ENCODE results near the gene AK2. TPM values are rescaled to one million over a fixed set of nuclear protein-coding genes. Genes with fewer than 3 reads are reported as not detected.

Gene AK2
- 119 and 136 TPM in 2 replicates for total RNA-seq

GRCh38 chr1:33036526-33037503 lies at the start of gene AK2:
TSS of gene AK2 (minus strand) at chr1:33036883. CDS start at chr1:33036828, 55 bp downstream.

DNA sequence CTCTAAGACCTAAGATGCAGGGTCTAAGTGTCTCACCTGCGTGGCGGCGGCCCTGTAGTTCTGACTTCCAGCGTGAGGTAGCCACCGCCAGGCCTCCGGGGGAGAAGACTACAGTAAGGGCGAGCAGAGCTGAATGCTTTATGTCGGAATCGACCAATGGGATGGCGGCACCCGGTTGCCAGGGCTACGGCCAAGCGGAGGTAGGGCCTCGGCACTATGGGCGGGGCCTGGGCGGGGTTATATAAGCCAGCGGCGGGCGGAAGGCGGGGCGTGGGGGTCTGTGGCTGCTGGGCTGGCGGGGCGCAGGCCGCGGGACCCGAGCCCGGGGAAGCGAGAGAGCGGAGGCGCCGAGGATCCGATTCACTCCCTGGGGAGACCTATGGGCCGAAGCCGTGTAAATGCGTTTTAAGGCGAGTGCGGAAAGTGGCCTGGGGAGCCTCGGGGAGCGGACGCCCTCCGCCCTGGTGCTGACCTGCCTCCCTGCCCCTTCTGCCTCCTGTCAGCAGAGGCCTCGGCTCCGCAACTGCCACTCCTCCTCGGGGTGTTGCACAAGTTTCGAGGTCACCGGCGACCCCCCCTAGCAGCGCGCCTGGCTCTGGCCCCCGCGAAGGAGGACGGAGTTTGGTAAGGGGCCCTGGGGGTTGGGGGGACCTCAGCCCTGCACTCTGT lies 44.3 kb upstream of the AK2 start, which contains the start of gene AZIN2:
TSS of gene AZIN2 (plus strand) at position 269 of the 669 bp plus-strand sequence. CDS start 1,097 bp downstream, outside the sequence.

DNA sequence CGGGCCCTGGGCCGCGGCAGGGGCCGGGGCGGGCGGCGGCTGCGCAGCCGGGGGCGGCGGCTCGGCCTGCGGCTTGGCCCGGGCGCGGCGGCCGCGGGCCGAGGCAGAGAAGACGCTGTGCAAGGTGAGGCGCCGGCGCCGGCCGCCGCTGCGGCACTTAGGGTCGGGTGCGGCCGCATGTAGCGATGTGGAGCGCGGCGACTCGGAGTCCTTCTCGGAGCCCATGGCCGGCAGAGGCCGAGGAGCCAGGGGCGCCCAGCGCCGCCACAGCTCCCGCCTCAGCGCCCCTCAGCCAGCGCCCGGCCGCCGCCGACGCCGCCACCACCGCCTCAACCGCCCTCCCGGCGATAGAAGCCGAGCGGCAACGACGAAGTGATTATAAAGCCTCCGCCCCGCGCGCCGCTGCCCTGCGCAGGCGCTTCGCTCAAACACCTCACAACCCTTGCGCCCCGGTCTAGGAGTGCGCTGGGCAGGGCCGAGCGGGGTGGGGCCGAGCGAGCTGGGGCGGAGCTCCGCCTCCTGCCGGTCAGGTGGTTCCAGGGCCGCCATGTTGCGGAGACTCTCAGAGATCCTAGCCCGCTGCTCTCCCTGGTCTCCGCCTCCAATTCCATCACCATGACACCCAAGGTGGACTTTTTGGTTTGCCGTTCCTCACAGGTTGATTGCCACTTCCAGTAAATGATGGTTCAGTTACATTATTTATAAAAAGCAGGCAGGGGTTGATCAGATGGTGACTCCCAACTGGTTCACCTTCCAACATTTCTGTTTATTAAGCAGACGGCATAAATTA lies 72.0 kb downstream of the AK2 start, which contains the start of gene RNF19B:
TSS of gene RNF19B (minus strand) at position 349 of the 790 bp plus-strand sequence. CDS start at position 225, 124 bp downstream.

Other genes with a start within 250 kb of the AK2 start
- gene YARS1, start 219.5 kb downstream of the AK2 start, total RNA-seq = 53.9 and 64.1 TPM in 2 replicates
- 12.9 and 14.2 TPM in 2 replicates for gene S100PBP, start 219.2 kb downstream of the AK2 start, total RNA-seq
- 1.00 and 1.3 TPM in 2 replicates for gene FNDC5, start 166.0 kb downstream of the AK2 start, total RNA-seq
- gene HPCA, start 150.4 kb downstream of the AK2 start, total RNA-seq = not detected in 2 replicates
- gene TMEM54, start 135.5 kb downstream of the AK2 start, total RNA-seq = 23.2 and 33.4 TPM in 2 replicates
- 2.6 and 5.1 TPM in 2 replicates for gene RNF19B, start 72.1 kb downstream of the AK2 start, total RNA-seq
- 1.2 and 6.0 TPM in 2 replicates for gene AZIN2, start 44.3 kb upstream of the AK2 start, total RNA-seq
- gene TRIM62, start 145.2 kb upstream of the AK2 start, total RNA-seq = 3.4 TPM in 2 replicates
- 14.6 and 27.9 TPM in 2 replicates for gene ZNF362, start 219.6 kb upstream of the AK2 start, total RNA-seq

Data from cardiac ventricle fibroblast (primary cell).